ENCODE measurements around the gene DPP3.

- peak; percentile 39 to 63 for TF ChIP-seq CTCF (conservative IDR thresholded peaks at IDR 0.05 in 1 of 2, IDR thresholded peaks at IDR 0.05 in 1 of 2; ENCODE audit: low read depth in 1 of 2, low read length in 2 of 2)
- no peak for TF ChIP-seq EZH2 (IDR thresholded peaks at IDR 0.05; ENCODE audit: low read length, missing control alignments)
Observed at GRCh38 chr11:66543263-66544107, 63.3 kb downstream of the DPP3 start.

Data from fibroblast of lung (primary cell).